ENCODE measurements around the gene SURF1. TPM values are rescaled to one million over a fixed set of nuclear protein-coding genes. Genes with fewer than 3 reads are reported as not detected.

SURF1 gene
- total RNA-seq, 1 experiment from 2014 or later = 28.1 TPM

- CTCF ChIA-PET = no interaction called here
- intact Hi-C loops (cut with micrococcal nuclease) = no loop called here
Measured at GRCh38 chr9:133309608-133310007, 46.7 kb downstream of the SURF1 start.

GRCh38 chr9:133307301-133307700 is 49.0 kb downstream of the SURF1 start:
- H3K27ac ChIP-seq (ENCODE audit: low read length) = no peak overlapping the region
- no peaks in the 10 kb centered on the region for H3K36me3 ChIP-seq (ENCODE audit: low read depth, low read length)
- no peak overlapping the region for H2AFZ ChIP-seq (ENCODE audit: low read length)
- H3K4me1 ChIP-seq (ENCODE audit: insufficient read depth, low read length) = no peaks in the 10 kb centered on the region
- H3K9me3 ChIP-seq (ENCODE audit: low read length) = no peaks in the 10 kb centered on the region
- no peak for TF ChIP-seq EZH2phosphoT487 (IDR thresholded peaks at IDR 0.05; ENCODE audit: borderline replicate concordance, low read length)
- no peak for TF ChIP-seq CTCF (conservative IDR thresholded peaks at IDR 0.05; ENCODE audit: low read depth, low read length)
- no peak for TF ChIP-seq EZH2 (IDR thresholded peaks at IDR 0.05; ENCODE audit: low read length, unreplicated experiment)
- H3K9ac ChIP-seq (ENCODE audit: low read length) = no peak overlapping the region
- H4K20me1 ChIP-seq (ENCODE audit: low read length) = no peaks in the 10 kb centered on the region
- no peak overlapping the region for H3K4me2 ChIP-seq (ENCODE audit: low read length)
- no peak for ATAC-seq
- ChIA-PET CTCF (no interaction called here), POLR2A (ENCODE audit: unreplicated experiment) (interaction anchor here (0.7 kb wide), 1 partner anchor 42 kb away, joined by 3 read pairs; no protein-coding TSS in a partner anchor)
- H3K9me2 ChIP-seq (replicated peaks; ENCODE audit: low read length) = no peaks in the 10 kb centered on the region
- no peak overlapping the region for H3K4me3 ChIP-seq (ENCODE audit: low read length)
- no peak for DNase-seq
- intact Hi-C loops (cut with micrococcal nuclease) = no loop called here
- BruUV-seq (replicated peaks) = no TSS peak
- H3K79me2 ChIP-seq (ENCODE audit: low read length) = no peaks in the 10 kb centered on the region
- peaks cover 6% of the 10 kb centered on the region; the same call in 1 of the 2 replicates for H3K27me3 ChIP-seq (ENCODE audit: low read length)
- no peaks in the 10 kb centered on the region for H3F3A ChIP-seq (ENCODE audit: low read length, unreplicated experiment)

More at GRCh38 chr9:133309608-133310007, 46.7 kb downstream of the SURF1 start:
- Histone ChIP-seq H3K9ac (ENCODE audit: low read length) (no peak overlapping the region), H3K9me2 (replicated peaks; ENCODE audit: low read length) (no peaks in the 10 kb centered on the region), H3K27me3 (ENCODE audit: low read length) (peaks cover 6% of the 10 kb centered on the region; the same call in 1 of the 2 replicates), H3K4me3 (ENCODE audit: low read length) (no peak overlapping the region), H3K4me2 (ENCODE audit: low read length) (no peak overlapping the region), H2AFZ (ENCODE audit: low read length) (no peak overlapping the region), H3K4me1 (ENCODE audit: insufficient read depth, low read length) (no peaks in the 10 kb centered on the region), H3K27ac (ENCODE audit: low read length) (no peak overlapping the region), H3K79me2 (ENCODE audit: low read length) (no peaks in the 10 kb centered on the region), H3K36me3 (ENCODE audit: low read depth, low read length) (no peaks in the 10 kb centered on the region), H3K9me3 (ENCODE audit: low read length) (no peaks in the 10 kb centered on the region), H4K20me1 (ENCODE audit: low read length) (no peaks in the 10 kb centered on the region), H3F3A (ENCODE audit: low read length, unreplicated experiment) (no peaks in the 10 kb centered on the region)
- no peak for TF ChIP-seq EZH2phosphoT487 (IDR thresholded peaks at IDR 0.05; ENCODE audit: borderline replicate concordance, low read length)
- no peak for TF ChIP-seq EZH2 (IDR thresholded peaks at IDR 0.05; ENCODE audit: low read length, unreplicated experiment)
- TF ChIP-seq CTCF (conservative IDR thresholded peaks at IDR 0.05; ENCODE audit: low read depth, low read length) = no peak
- no peak for ATAC-seq
- no peak for DNase-seq
- BruUV-seq (replicated peaks) = no TSS peak
- POLR2A ChIA-PET (ENCODE audit: unreplicated experiment) = no interaction called here

GRCh38 chr9:133306242-133307204 is 49.8 kb downstream of the SURF1 start:
- H3K9me2 ChIP-seq (replicated peaks; ENCODE audit: low read length) = no peaks in the 10 kb centered on the region
- ChIA-PET CTCF (no interaction called here), POLR2A (ENCODE audit: unreplicated experiment) (interaction anchor here (0.7 kb wide), 1 partner anchor 42 kb away, joined by 3 read pairs; no protein-coding TSS in a partner anchor)
- no peak overlapping the region for H3K4me2 ChIP-seq (ENCODE audit: low read length)
- no TSS peak for BruUV-seq (replicated peaks)
- no peak overlapping the region for H3K9ac ChIP-seq (ENCODE audit: low read length)
- DNase-seq (no peak), ATAC-seq (no peak)
- H4K20me1 ChIP-seq (ENCODE audit: low read length) = no peaks in the 10 kb centered on the region
- no peaks in the 10 kb centered on the region for H3K79me2 ChIP-seq (ENCODE audit: low read length)
- H3K4me3 ChIP-seq (ENCODE audit: low read length) = no peak overlapping the region
- H3K4me1 ChIP-seq (ENCODE audit: insufficient read depth, low read length) = no peaks in the 10 kb centered on the region
- no peaks in the 10 kb centered on the region for H3F3A ChIP-seq (ENCODE audit: low read length, unreplicated experiment)
- intact Hi-C loops (cut with micrococcal nuclease) = no loop called here
- H3K27me3 ChIP-seq (ENCODE audit: low read length) = peaks cover 6% of the 10 kb centered on the region; the same call in 1 of the 2 replicates
- no peak overlapping the region for H2AFZ ChIP-seq (ENCODE audit: low read length)
- H3K9me3 ChIP-seq (ENCODE audit: low read length) = no peaks in the 10 kb centered on the region
- H3K36me3 ChIP-seq (ENCODE audit: low read depth, low read length) = no peaks in the 10 kb centered on the region
- H3K27ac ChIP-seq (ENCODE audit: low read length) = no peak overlapping the region
- no peak for TF ChIP-seq EZH2phosphoT487 (IDR thresholded peaks at IDR 0.05; ENCODE audit: borderline replicate concordance, low read length)
- TF ChIP-seq EZH2 (IDR thresholded peaks at IDR 0.05; ENCODE audit: low read length, unreplicated experiment) = no peak
- no peak for TF ChIP-seq CTCF (conservative IDR thresholded peaks at IDR 0.05; ENCODE audit: low read depth, low read length)
